ENCODE measurements around the gene STX7.

Gene STX7

DNA sequence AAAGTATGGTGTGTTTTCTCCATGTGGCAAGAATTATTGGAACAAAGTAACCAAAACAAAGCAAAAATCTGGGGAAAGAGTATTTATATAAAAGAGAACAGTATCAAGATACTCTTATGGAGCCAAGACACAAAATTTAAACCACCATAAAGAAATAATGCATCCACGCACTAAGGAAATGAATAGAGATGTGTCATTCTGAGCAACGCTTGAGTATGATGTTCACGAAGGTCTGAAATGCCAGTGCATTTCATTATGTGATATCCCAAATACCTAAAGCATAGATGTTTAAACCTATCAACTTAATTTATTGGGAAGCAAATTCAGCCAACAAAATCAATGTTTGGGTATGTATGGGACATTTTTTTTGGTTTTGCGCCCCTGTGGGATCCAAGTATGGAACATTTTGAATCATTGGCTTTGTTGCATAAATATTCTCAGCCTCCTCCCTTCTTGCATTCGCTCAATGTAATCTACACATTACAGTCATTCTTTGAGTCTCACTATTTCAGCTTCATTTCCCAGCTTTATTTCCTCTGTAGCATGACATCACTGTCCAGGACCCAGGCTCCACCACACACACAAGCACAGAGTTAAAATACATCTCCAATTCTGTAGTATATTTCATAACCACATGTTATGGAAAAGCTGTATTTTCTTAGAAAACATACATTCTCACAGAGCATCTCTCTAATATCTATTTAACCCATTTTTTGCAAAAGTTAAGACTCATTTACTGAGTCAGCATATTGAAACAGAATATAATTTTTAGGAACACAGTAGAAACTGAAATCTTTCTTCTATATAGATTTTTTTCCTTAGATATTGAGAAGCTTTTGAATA, 100.0 kb downstream of the STX7 start:
- no peak for DNase-seq (ENCODE audit: low spot score)

DNA sequence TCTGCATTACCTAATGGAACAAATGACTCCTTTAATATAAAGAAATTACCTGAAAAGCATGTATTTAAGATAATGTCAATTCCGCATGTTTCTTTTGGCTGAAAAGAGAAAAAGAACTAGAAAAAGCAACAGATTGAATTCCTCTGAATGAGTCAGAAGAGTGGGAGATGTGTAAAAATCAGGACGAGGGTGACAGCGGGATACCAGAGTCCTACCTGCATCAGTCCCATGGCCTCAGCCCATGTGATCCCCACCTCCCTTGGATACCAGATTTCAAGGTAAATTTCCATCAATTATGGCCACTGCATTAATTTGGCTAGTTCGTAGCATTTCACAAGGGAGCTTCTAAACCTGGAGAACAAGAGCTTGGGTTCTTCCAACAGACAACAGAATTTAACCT, 101.6 kb downstream of the STX7 start:
- no peak for DNase-seq (ENCODE audit: low spot score)

- DNase-seq (ENCODE audit: low spot score), result no peak
These were observed 102.1 kb downstream of the STX7 start for GRCh38 chr6:132410830-132411229.

- DNase-seq (ENCODE audit: low spot score), result no peak
These were observed 107.6 kb downstream of the STX7 start for GRCh38 chr6:132405143-132405915.

GRCh38 chr6:132404736-132405135, 108.2 kb downstream of the STX7 start:
- DNase-seq (ENCODE audit: low spot score), result no peak

DNA sequence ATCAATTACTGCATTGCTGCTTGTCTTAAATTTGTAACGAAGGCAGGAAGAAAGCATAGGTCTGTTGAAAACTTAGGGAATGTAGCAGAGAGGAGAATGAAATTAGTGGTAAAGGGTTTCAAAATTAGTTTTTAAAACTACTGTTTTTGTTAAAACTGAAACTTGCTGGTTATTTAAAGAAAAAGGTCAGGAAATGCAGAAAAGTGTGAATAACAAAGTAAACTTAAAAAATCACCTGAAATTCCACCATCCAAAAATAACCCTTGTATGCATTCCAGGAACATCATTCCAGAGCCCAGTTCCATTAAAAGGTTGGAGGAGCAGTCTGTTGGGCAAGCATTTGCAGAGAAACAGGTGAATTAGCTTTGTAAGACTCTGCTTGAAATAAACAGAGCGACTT, 108.6 kb downstream of the STX7 start:
- DNase-seq (ENCODE audit: low spot score), result no peak

DNA sequence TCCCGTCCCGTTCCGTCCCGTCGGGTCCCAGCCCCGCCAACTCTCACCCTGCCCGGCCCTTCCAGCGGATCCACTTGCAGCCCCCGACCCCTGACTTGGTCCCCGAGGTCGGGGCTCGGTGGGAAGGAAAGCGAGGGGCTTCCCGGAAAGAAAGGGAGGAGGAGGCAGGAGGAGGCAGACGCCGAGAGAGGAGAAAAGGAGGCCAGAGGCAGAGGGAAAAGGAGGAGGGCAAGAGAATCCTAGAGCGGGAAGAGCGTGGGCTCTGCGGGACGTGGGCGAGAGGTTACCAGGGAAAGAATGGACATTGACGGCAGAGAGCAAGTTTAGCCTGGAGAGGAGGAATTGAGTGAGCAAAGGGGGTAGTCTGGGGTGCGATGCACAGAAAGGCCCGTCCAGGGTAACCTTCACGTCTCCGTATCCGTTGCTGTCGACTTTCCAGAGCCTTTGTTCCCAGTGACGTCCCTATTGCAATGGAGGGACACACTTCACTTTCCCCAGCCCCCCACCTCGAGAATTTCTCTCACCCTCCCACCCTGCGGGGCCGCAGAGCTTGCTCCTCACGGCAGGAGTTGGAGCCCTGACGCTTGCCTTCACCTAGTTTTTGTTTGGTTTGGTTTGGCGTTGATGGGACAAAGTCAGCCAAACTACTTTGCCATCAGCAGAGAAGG, 111.2 kb downstream of the STX7 start:
- DNase-seq (ENCODE audit: low spot score), result peak; percentile 17

GRCh38 chr6:132400883-132401617, 111.9 kb downstream of the STX7 start, which contains the start of gene MOXD1:
Gene MOXD1, minus strand, starts transcription at chr6:132401475. Its CDS starts 49 bp downstream, at chr6:132401426.
- peak; percentile 85 for DNase-seq (ENCODE audit: low spot score)

DNA sequence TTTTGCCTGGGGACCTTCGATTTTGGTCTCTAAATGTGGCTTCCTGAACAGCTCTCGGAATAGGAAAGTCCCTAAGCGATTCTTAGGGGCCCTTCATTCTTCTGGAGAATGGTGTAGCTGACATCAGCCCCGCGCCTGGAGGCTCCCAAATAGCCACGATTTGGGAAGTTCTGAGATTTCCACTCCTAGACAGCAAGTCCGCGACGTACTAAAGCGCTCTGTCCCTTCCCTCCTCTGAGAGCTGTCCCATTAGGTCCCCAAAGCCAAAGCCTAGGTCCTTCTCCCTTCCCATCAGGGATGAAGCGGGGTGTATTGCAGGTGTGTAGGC, 112.4 kb downstream of the STX7 start:
- DNase-seq (ENCODE audit: low spot score), result peak; percentile 21

- no peak for DNase-seq (ENCODE audit: low spot score)
These were observed 113.4 kb downstream of the STX7 start for GRCh38 chr6:132399376-132400074.

Data from iPS-NIHi11 (cell line).